GM03348 (cell line): ENCODE data around the gene NR1I3.

Experiments used
- DNase-seq: peaks from one replicate; pipeline ENCODE4 v3.0.0; 2012; ENCODE audit warnings: low spot score

Gene NR1I3

GRCh38 chr1:161218301-161219077 is 19.5 kb downstream of the NR1I3 start:
- no peak for DNase-seq

GRCh38 chr1:161217831-161218230 is 20.2 kb downstream of the NR1I3 start:
- no peak for DNase-seq

GRCh38 chr1:161216945-161217712 is 20.9 kb downstream of the NR1I3 start:
- DNase-seq = peak; percentile 52

- DNase-seq = no peak
Measured at GRCh38 chr1:161215076-161215475, 22.9 kb downstream of the NR1I3 start, which contains the start of gene FCER1G. FCER1G (plus strand) TSS chr1:161215295; CDS start chr1:161215322, 27 bp downstream.

- DNase-seq = no peak
Measured at GRCh38 chr1:161214369-161214768, 23.6 kb downstream of the NR1I3 start.

- DNase-seq = peak; percentile 83
Measured at GRCh38 chr1:161209790-161210409, 28.1 kb downstream of the NR1I3 start.

GRCh38 chr1:161207173-161207572 is 30.8 kb downstream of the NR1I3 start:
- DNase-seq = no peak

GRCh38 chr1:161206411-161207140 is 31.4 kb downstream of the NR1I3 start:
- no peak for DNase-seq

GRCh38 chr1:161201836-161202712 is 35.9 kb downstream of the NR1I3 start, which contains the start of gene NDUFS2:
NDUFS2 (plus strand) TSS chr1:161202367; CDS start chr1:161202386, 19 bp downstream.
- DNase-seq = peak; percentile 93

GRCh38 chr1:161200992-161201835 is 36.8 kb downstream of the NR1I3 start:
- peak; percentile 65 for DNase-seq

- no peak for DNase-seq
Measured at GRCh38 chr1:161200421-161200991, 37.5 kb downstream of the NR1I3 start.

- DNase-seq = no peak
Measured at GRCh38 chr1:161199506-161200139, 38.4 kb downstream of the NR1I3 start.

GRCh38 chr1:161198897-161199431 is 39.0 kb downstream of the NR1I3 start, which contains the start of gene ADAMTS4:
ADAMTS4 (minus strand) TSS chr1:161199054; CDS start chr1:161198627, 427 bp downstream.
- peak; percentile 87 for DNase-seq

- peak; percentile 56 for DNase-seq
Measured at GRCh38 chr1:161198194-161198896, 39.7 kb downstream of the NR1I3 start.

GRCh38 chr1:161197560-161198193 is 40.3 kb downstream of the NR1I3 start:
- no peak for DNase-seq

GRCh38 chr1:161196521-161197451 is 41.2 kb downstream of the NR1I3 start:
- DNase-seq = peak; percentile 89
